Heart left ventricle (tissue), 13 donors: ENCODE measurements around the gene OLFML2B.

ENCODE experiments used
- POLR2A ChIP-seq, 2 donors: fragments of 450-650 bp; IDR thresholded peaks; one replicate each; pipeline ENCODE4 v1.6.1; 2017; ENCODE audit warnings: antibody characterized with exemption in 2 of 2, mild to moderate bottlenecking in 2 of 2, moderate library complexity in 2 of 2
- TF ChIP-seq, protein P1 (sequence below), 12 donors: fragments of 200-600 bp; sonication (generic) in 4 of 12; IDR thresholded peaks; one replicate each; pipeline versions ENCODE4 v1.5.0 to v1.8.0; 2018 to 2022; ENCODE audit warnings: antibody characterized with exemption in 12 of 12, mild to moderate bottlenecking in 5 of 12
- donor health status: ischemic (EF 13 %, LVEDD 7.1; RV severe dilation, severe dysfunction).
- donor health status: DM: no; HTN: yes; CAD: no.
- donor health status: DM: no; HTN: no; CAD: no.
- donor health status: ischemic (EF 25% LVEDD 6.9; RV normal size, moderate dysfunction).
- donor health status: ischemic (EF 25% LVEDD 5.7; RV mildly dilated, moderate dysfunction).
- donor health status: ischemic (EF 35%, LVEDD 5.7; RV mildly dilated, moderate dysfunction).
- donor health status: nonischemic (EF 11% LVEDD 7.7; RV severe dilation, severe dysfunction).
- donor health status: DM: yes; HTN: yes; CAD: no.
- donor health status: PGD.
- donor health status: ischemic (EF 29% LVEDD 5.4; RV normal size, mild dysfunction).
- donor health status: nonischemic (EF 23%, LVEDD 6.1; RV moderate dilation, normal function).

DNA sequence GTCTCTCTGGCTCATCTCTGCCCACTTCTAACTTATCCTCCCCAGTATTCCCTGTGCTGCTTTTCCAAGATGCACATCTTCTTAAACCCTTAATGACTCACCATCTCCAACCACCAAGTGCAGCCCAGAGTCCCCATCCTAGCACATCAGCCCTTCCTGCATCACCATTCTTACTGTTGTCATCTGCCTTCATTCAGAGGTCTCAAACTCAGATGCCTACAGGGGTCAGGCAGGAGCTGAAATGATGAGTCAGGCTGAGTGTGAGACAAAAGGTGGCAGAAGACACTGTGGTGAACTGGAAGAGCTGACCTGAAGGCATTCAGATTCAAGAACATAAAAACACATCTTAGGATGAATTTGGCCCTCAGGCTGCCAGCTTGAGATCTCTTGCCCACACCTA is 34.6 kb downstream of the OLFML2B start:
- TF ChIP-seq POLR2A (IDR thresholded peaks at IDR 0.05): no peak
- TF ChIP-seq, protein P1, sequence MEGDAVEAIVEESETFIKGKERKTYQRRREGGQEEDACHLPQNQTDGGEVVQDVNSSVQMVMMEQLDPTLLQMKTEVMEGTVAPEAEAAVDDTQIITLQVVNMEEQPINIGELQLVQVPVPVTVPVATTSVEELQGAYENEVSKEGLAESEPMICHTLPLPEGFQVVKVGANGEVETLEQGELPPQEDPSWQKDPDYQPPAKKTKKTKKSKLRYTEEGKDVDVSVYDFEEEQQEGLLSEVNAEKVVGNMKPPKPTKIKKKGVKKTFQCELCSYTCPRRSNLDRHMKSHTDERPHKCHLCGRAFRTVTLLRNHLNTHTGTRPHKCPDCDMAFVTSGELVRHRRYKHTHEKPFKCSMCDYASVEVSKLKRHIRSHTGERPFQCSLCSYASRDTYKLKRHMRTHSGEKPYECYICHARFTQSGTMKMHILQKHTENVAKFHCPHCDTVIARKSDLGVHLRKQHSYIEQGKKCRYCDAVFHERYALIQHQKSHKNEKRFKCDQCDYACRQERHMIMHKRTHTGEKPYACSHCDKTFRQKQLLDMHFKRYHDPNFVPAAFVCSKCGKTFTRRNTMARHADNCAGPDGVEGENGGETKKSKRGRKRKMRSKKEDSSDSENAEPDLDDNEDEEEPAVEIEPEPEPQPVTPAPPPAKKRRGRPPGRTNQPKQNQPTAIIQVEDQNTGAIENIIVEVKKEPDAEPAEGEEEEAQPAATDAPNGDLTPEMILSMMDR (IDR thresholded peaks at IDR 0.05): no peak
